ENCODE measurements around the gene GCK.

DNA sequence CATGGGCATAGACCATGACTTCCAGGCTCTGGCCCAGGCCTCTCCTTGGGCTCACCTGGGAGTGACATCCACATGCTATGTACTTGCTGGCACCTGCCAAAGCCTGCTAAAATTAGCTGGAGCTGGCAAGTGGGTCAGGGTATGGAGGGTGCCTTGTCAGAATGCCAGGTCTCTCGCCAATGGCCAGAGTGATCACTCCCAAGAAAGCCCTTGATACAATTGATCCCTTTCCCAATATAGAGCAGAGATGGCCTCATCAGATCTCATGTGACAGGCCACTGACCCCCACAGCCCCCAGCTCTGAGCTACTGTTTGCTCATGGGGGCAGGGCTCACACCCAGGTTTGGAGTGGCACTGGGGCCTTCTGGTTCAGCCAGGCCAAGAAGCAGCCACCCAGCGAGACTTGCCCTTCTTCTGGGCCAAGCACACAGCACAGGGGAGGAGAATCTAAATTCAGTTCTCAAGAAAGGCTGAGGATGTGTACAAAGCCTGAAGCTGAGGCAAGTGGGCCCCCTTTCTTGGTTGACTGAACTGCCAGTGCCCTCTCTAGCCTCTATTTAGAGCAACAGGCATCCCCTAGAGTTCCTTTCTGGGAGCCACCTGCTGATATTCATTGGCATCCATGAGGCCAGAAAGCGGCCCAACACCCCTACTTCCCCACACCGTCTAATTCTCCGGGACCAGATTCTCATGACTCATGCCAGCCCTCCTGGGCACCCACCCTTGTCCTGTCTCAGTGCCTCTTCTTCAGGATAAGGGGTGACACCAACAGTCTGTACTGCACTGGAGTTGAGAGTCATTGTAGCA is 29.2 kb downstream of the GCK start:
- TF ChIP-seq CTCF (IDR thresholded peaks at IDR 0.05) = no peak
- TF ChIP-seq POLR2A (IDR thresholded peaks at IDR 0.05) = no peak

Data from adrenal gland (tissue), 5 donors.